CD14-positive monocyte (primary cell): Measurements from ENCODE around the gene MRRF. TPM values are rescaled to one million over a fixed set of nuclear protein-coding genes. Genes with fewer than 3 reads are reported as not detected.

Source experiments
- DNase-seq, 3 donors: peaks; one replicate each; pipeline ENCODE4 v3.0.0-alpha.2; 2011 to 2022
- H2AFZ ChIP-seq: 2 replicates; pipeline ENCODE4 v1.6.0; 2012; ENCODE audit warnings: mild to moderate bottlenecking, low read depth, low read length, inconsistent platforms; ENCODE audit not compliant: insufficient read depth, poor library complexity, severe bottlenecking
- H3K27ac ChIP-seq, 2 donors: 1 replicate in 1 of 2; 2 replicates in 1 of 2; pipeline ENCODE4 v1.5.1; 2012 to 2013; ENCODE audit warnings: low read length in 2 of 2, control low read depth in 1 of 2, inconsistent platforms in 1 of 2, low read depth in 1 of 2, mild to moderate bottlenecking in 1 of 2
- H3K27me3 ChIP-seq, 2 donors: one replicate each; pipeline versions ENCODE4 v1.6.0 to v1.6.1; 2011 to 2013; ENCODE audit warnings: low read length in 2 of 2; ENCODE audit not compliant: control insufficient read depth in 2 of 2, insufficient read depth in 2 of 2
- H3K36me3 ChIP-seq, 2 donors: replicated peaks in 1 of 2; 1 replicate in 1 of 2; 2 replicates in 1 of 2; pipeline versions ENCODE4 v1.5.1 to v1.6.1; 2012 to 2013; ENCODE audit warnings: low read length in 2 of 2, control low read depth in 1 of 2, inconsistent platforms in 1 of 2, mild to moderate bottlenecking in 1 of 2; ENCODE audit not compliant: insufficient read depth in 2 of 2, control insufficient read depth in 1 of 2
- H3K4me1 ChIP-seq, 2 donors: 1 replicate in 1 of 2; 2 replicates in 1 of 2; pipeline versions ENCODE4 v1.5.1 to v1.6.1; 2012 to 2013; ENCODE audit warnings: low read length in 2 of 2, control low read depth in 1 of 2, inconsistent platforms in 1 of 2, mild to moderate bottlenecking in 1 of 2, moderate library complexity in 1 of 2; ENCODE audit not compliant: insufficient read depth in 2 of 2, control insufficient read depth in 1 of 2
- H3K4me2 ChIP-seq: replicated peaks from 2 replicates; pipeline ENCODE3; 2012; ENCODE audit warnings: low read length, moderate library complexity, mild to moderate bottlenecking; ENCODE audit not compliant: poor library complexity, severe bottlenecking; ENCODE audit errors: extremely low read depth
- H3K4me3 ChIP-seq, 3 experiments: fragments of 200-600 bp in 1 of 3; sonication (generic) in 1 of 3; replicated peaks in 1 of 3; 1 replicate in 2 of 3; 2 replicates in 1 of 3; pipeline ENCODE4 v1.5.1; 2011 to 2013; ENCODE audit warnings: low read length in 3 of 3, mild to moderate bottlenecking in 3 of 3, control low read depth in 2 of 3, low read depth in 2 of 3, inconsistent platforms in 1 of 3, moderate library complexity in 1 of 3
- H3K79me2 ChIP-seq: 2 replicates; pipeline ENCODE4 v1.6.0; 2012; ENCODE audit warnings: mild to moderate bottlenecking, control low read depth, inconsistent platforms, low read length, moderate library complexity; ENCODE audit not compliant: insufficient read depth
- H3K9ac ChIP-seq: 2 replicates; pipeline ENCODE4 v1.6.0; 2017; ENCODE audit warnings: low read length, mild to moderate bottlenecking; ENCODE audit not compliant: insufficient read depth, poor library complexity, severe bottlenecking
- H3K9me3 ChIP-seq, 2 donors: replicated peaks in 1 of 2; 1 replicate in 1 of 2; 2 replicates in 1 of 2; pipeline versions ENCODE4 v1.5.1 to v1.6.1; 2012 to 2013; ENCODE audit warnings: low read length in 2 of 2, control low read depth in 1 of 2; ENCODE audit not compliant: control insufficient read depth in 1 of 2, insufficient read depth in 1 of 2
- H4K20me1 ChIP-seq: 2 replicates; pipeline ENCODE4 v1.6.0; 2012; ENCODE audit warnings: mild to moderate bottlenecking, low read length, control low read depth, moderate library complexity; ENCODE audit not compliant: insufficient read depth
- H3K27ac Mint-ChIP-seq, 7 donors: one replicate each; pipeline ENCODE4 v1.8.0; 2020; ENCODE audit warnings: mild to moderate bottlenecking in 7 of 7, mixed read lengths in 7 of 7, moderate library complexity in 6 of 7, inconsistent platforms in 2 of 7
- H3K27me3 Mint-ChIP-seq, 3 donors: one replicate each; pipeline ENCODE4 v1.8.0; 2021 to 2022; ENCODE audit warnings: low read depth in 3 of 3, mild to moderate bottlenecking in 3 of 3, mixed read lengths in 3 of 3, moderate library complexity in 3 of 3, inconsistent platforms in 1 of 3
- H3K36me3 Mint-ChIP-seq, 2 donors: one replicate each; pipeline ENCODE4 v1.8.0; 2020; ENCODE audit warnings: mixed read lengths in 2 of 2, inconsistent platforms in 1 of 2, mild to moderate bottlenecking in 1 of 2
- H3K4me1 Mint-ChIP-seq: one replicate; pipeline ENCODE4 v1.8.0; 2020; ENCODE audit warnings: mild to moderate bottlenecking, mixed read lengths
- H3K4me3 Mint-ChIP-seq, 2 donors: one replicate each; pipeline ENCODE4 v1.8.0; 2020; ENCODE audit warnings: mild to moderate bottlenecking in 2 of 2, mixed read lengths in 2 of 2, moderate library complexity in 1 of 2
- H3K9me3 Mint-ChIP-seq, 7 donors: one replicate each; pipeline ENCODE4 v1.8.0; 2020 to 2022; ENCODE audit warnings: mixed read lengths in 7 of 7, mild to moderate bottlenecking in 6 of 7, moderate library complexity in 6 of 7, inconsistent platforms in 2 of 7
- CTCF ChIP-seq: fragments of 200-600 bp; IDR thresholded peaks from one replicate; pipeline ENCODE4 v1.8.0; 2022; ENCODE audit warnings: antibody characterized with exemption, mild to moderate bottlenecking
- WGBS: methylation state at CpG from one replicate; pipeline ENCODE4 v1.1.5; 2013; ENCODE audit warnings: missing lambda C conversion rate; ENCODE audit not compliant: insufficient coverage; 5-methylcytosine and 5-hydroxymethylcytosine counted together
- intact Hi-C, 2 donors: fragments of 100-400 bp; cut with micrococcal nuclease; formaldehyde crosslinking; loops; one replicate each; pipeline versions ENCODE4 v1.15.0 to v1.15.1; 2023
- polyA plus RNA-seq, 3 donors: library from polyadenylated mRNA; depleted of rRNA in 1 of 3; unstranded in 2 of 3; stranded (reverse) in 1 of 3; fragments of 300-500 nt in 2 of 3; fragments of >200 nt in 1 of 3; fragmentation: Illumina TruSeq in 2 of 3; gene quantifications; 1 replicate in 2 of 3; 2 replicates in 1 of 3; pipeline ENCODE4 v1.2.3, GENCODE V29; 2012 to 2021

MRRF gene
- polyA plus RNA-seq, 3 donors = 16.0 to 34.4 (median 16.2) TPM

- Histone ChIP-seq H3K4me1 (no peaks in the 10 kb centered on the region), H3K27ac (no peak overlapping the region), H3K27me3 (no peaks in the 10 kb centered on the region), H3K4me3 (no peak overlapping the region), H3K9me3 (no peaks in the 10 kb centered on the region), H3K36me3 (peaks cover 2 to 3% of the 10 kb centered on the region in 2 donors), H4K20me1 (no peaks in the 10 kb centered on the region), H3K9ac (no peak overlapping the region), H3K79me2 (no peaks in the 10 kb centered on the region), H2AFZ (no peak overlapping the region), H3K4me2 (no peak overlapping the region)
- no peak for DNase-seq
- Mint-ChIP-seq H3K27me3 (peaks cover 0 to 5% (median 5%) of the 10 kb centered on the region in 3 donors), H3K4me3 (no peak overlapping the region), H3K27ac (no peak overlapping the region), H3K9me3 (no peaks in the 10 kb centered on the region), H3K36me3 (peaks cover under 1 to 2% of the 10 kb centered on the region in 2 donors), H3K4me1 (peaks cover 4% of the 10 kb centered on the region)
- TF ChIP-seq CTCF = no peak
- intact Hi-C loops = no loop called here
- WGBS = 100% methylated on average over 1 of the region's 4 CpGs
Measured at GRCh38 chr9:122334916-122335315, 70.2 kb downstream of the MRRF start.

GRCh38 chr9:122336189-122336588 is 71.5 kb downstream of the MRRF start:
- Mint-ChIP-seq H3K36me3 (no peaks in the 10 kb centered on the region), H3K4me1 (peaks cover 4% of the 10 kb centered on the region), H3K4me3 (no peak overlapping the region), H3K9me3 (no peaks in the 10 kb centered on the region), H3K27me3 (peaks cover 0 to 9% (median 5%) of the 10 kb centered on the region in 3 donors), H3K27ac (peak overlapping the region in 1 of 7 donors; percentile 46)
- no peak overlapping the region for H3K4me3 ChIP-seq
- H3K4me1 ChIP-seq = no peaks in the 10 kb centered on the region
- 100% methylated on average over 3 of the region's 5 CpGs for whole genome bisulfite sequencing
- H3K36me3 ChIP-seq = no peaks in the 10 kb centered on the region
- H3K27me3 ChIP-seq = no peaks in the 10 kb centered on the region
- no peaks in the 10 kb centered on the region for H4K20me1 ChIP-seq
- no peak for DNase-seq
- no peak overlapping the region for H3K27ac ChIP-seq
- intact Hi-C loops = no loop called here
- no peaks in the 10 kb centered on the region for H3K9me3 ChIP-seq
- no peak overlapping the region for H3K9ac ChIP-seq
- H3K4me2 ChIP-seq = no peak overlapping the region
- TF ChIP-seq CTCF = no peak
- H2AFZ ChIP-seq = no peak overlapping the region
- H3K79me2 ChIP-seq = no peaks in the 10 kb centered on the region
